GM19023 (cell line): ENCODE results near the gene ADGRL1.

ENCODE experiments used
- ATAC-seq: cut with Tn5 transposase; IDR thresholded peaks from one replicate; pipeline ENCODE4 v1.9.1; 2021; ENCODE audit warnings: mild to moderate bottlenecking, moderate library complexity; ENCODE audit not compliant: unreplicated experiment

The ADGRL1 gene

GRCh38 chr19:14142262-14143190 lies 63.4 kb downstream of the ADGRL1 start:
- ATAC-seq = no peak

GRCh38 chr19:14141041-14141440 lies 64.9 kb downstream of the ADGRL1 start:
- ATAC-seq = no peak

- ATAC-seq = no peak
Measured at GRCh38 chr19:14139944-14140343, 66.0 kb downstream of the ADGRL1 start.

- no peak for ATAC-seq
Measured at GRCh38 chr19:14138576-14139265, 67.2 kb downstream of the ADGRL1 start.

GRCh38 chr19:14136509-14137281 lies 69.3 kb downstream of the ADGRL1 start, which contains the start of gene ASF1B:
ASF1B (minus strand) TSS chr19:14136589; CDS start chr19:14136456, 133 bp downstream.
- ATAC-seq = peak; percentile 78

GRCh38 chr19:14135985-14136508 lies 69.9 kb downstream of the ADGRL1 start:
- no peak for ATAC-seq

GRCh38 chr19:14135355-14135754 lies 70.6 kb downstream of the ADGRL1 start:
- no peak for ATAC-seq

GRCh38 chr19:14127929-14128509 lies 78.0 kb downstream of the ADGRL1 start:
- no peak for ATAC-seq

GRCh38 chr19:14127176-14127575 lies 78.8 kb downstream of the ADGRL1 start:
- ATAC-seq = no peak

GRCh38 chr19:14122924-14123323 lies 83.0 kb downstream of the ADGRL1 start:
- ATAC-seq = no peak

- no peak for ATAC-seq
Measured at GRCh38 chr19:14120497-14120780, 85.5 kb downstream of the ADGRL1 start.

GRCh38 chr19:14119644-14120496 lies 86.1 kb downstream of the ADGRL1 start:
- no peak for ATAC-seq

- no peak for ATAC-seq
Measured at GRCh38 chr19:14119146-14119545, 86.8 kb downstream of the ADGRL1 start.

- ATAC-seq = peak; percentile 26
Measured at GRCh38 chr19:14118165-14119051, 87.6 kb downstream of the ADGRL1 start.

GRCh38 chr19:14117668-14118164 lies 88.3 kb downstream of the ADGRL1 start, which contains the start of gene PRKACA:
PRKACA (minus strand) TSS chr19:14117762; CDS start chr19:14117547, 215 bp downstream.
- ATAC-seq = peak; percentile 93

GRCh38 chr19:14116918-14117578 lies 88.9 kb downstream of the ADGRL1 start:
- peak; percentile 4 for ATAC-seq

GRCh38 chr19:14116525-14116917 lies 89.4 kb downstream of the ADGRL1 start:
- ATAC-seq = no peak

- no peak for ATAC-seq
Measured at GRCh38 chr19:14115756-14116155, 90.2 kb downstream of the ADGRL1 start.
